Stimulated activated CD4-positive, alpha-beta T cell treated with anti-CD3 and anti-CD28 coated beads, Interleukin-4, amount 100 ng/mL, for 1 hour (primary cell): Measurements from ENCODE around the gene ZNF292.
"Not testable (repeated sequence)": the region's sequence is repeated elsewhere in the genome, so short reads cannot be mapped to it uniquely, and the experiment has no call there.

Experiments
- DNase-seq: peaks from one replicate; pipeline ENCODE4 v3.0.0-alpha.2; 2020

ZNF292 gene

DNA sequence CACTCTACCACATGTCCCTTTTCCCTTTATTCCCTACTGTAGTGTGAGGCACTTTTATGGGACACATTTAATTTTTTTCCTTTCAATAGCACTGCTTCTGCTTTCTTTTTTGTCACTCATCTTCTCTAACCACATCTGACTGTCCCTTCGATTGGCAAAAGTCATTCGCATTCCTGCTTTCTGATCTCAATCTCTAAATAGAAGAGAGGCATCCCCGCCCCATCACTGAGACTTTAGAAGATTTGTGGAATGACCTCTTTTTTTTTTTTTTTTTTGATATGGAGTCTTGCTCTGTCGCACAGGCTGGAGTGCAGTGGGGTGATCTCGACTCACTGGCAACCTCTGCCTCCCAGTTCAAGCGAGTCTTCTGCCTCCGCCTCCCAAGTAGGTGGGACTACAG is 9.1 kb downstream of the ZNF292 start:
- DNase-seq: no peak

DNA sequence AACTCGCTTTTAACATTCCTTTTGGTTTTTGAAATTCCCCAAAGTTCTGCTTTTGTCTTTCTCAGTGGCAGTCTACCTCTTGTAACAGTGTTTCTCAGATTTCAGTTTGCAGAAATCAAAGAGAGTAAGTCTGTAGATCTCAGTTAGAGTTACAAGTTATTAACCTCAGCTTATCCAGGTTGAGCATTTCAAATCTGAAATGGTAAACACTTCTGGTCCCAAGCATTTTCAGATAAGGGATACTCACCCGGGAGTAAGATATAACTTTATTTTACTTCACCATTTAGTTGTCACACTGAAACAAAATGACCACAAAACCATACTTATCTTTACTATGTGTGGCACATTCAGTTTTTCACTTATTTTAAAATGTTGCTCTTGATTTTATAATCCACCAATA is 9.8 kb downstream of the ZNF292 start:
- no peak for DNase-seq

DNA sequence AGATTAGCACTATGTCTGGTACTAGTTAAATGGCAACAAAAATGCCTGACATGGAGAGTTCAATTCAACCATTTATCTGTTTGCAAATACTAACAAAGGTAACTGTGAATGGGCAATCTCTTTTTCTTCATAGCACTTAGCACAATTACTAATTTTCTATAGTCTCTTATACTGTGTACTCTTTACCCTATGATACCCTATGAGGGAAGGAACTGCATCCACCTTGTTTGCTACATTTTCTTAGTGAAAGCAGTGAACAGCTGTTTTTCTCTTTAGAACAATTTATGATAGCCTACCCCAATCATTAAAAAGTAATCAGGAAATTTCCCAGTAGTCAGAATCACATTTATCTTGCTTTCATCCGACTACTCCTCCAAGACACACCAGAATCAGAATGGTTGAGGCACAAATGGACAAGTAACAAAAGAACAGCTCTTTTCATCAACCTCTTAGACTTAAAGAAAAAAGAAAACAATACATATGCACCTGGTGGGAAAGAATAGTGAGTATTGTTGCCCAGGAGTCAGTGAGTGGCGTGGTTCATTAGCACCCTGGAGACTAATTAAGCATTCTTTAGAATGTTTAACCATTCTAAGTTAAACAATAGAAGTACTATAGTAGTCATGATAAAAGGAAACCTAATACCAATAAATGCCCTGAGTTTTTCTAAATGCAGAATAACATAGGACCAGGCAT is 16.7 kb downstream of the ZNF292 start:
- DNase-seq: no peak

DNA sequence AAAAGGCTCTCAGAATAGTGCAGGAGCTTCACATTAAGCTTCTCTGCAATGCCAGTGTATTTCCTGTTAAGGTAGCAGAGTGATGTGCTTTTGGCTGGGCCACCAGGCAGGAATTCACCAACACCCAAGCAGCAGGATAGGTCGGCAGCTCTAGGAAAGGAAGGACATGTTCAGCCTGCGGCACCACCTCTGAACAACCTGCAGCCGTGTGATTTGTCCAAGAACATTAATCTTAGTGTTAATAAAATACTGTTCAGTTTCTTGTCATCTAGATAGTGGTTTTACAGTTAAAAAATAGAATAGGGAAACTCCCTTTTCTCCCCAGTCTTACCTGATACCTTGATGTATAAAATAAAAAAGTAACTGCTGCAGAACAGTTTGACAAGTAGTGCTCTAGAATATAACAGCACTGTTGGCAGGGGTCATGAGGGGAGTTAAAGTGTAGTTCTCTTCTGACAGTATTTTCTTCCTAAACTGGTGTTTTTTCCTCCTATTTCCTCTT is 18.8 kb downstream of the ZNF292 start:
- no peak for DNase-seq

DNA sequence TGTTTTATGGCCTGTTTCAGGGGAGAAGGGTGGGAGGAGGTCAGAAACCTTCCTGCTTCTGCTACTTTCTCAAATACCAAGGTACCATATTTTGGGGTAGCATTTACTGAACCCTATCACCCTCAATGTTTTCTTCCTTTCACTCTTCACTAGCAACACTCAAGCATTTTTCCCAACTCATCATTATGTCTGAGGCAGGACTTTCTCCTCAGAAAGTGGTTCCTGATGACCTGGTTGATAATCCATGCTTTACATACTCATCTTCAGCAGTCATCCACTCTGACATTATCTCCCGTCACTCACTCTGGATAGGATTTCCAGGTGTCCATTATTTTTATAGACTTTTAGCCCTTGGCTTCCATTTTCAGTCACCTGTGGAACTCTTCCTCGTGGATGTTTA is 21.1 kb downstream of the ZNF292 start:
- no peak for DNase-seq

DNA sequence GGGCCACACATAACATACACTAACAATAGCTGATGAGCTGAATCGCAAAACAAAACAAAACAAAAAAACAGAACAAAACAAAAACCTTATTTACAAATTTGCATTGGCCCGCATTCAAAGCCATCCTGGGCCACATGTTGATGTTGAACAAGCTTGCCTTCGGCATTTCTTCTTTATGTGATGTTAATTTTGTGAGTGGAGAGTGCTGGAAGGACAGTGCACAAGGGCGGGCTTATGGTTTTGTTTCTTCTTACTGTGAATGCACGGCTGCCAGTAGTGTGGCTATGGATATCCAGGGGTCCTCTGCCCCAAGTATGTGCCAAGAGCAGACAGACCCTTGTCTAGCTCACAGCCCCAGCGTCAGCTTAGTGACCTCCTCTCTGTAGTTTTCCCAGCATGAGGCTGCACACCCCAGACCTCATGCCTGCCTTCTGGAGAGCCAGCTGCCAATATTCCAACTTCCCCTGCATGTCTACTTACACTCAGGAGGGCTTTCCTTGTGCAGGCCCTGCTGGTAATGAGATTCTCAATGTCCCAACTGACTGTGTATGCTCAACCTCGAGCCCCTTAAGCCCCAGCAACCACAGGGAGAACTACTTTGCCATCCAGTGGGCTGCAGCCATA is 24.9 kb downstream of the ZNF292 start:
- no peak for DNase-seq

DNA sequence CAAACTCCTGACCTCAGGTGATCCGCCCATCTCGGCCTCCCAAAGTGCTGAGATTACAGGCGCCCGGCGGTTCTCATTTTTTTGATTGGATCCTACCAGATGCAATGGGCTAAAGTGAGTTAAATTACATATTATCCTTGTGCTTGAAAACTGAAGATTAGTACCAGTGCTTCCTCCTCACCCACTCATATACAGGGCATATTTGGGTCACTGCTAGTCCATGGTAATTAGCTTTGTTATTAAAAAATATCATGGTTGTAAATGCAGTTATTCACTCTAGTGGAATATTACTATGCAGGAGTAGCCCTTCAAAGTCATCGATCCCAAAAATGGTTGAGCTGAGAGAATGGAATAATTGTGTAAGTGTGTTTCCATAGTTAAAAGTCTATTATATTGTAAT is 26.5 kb downstream of the ZNF292 start:
- DNase-seq: no peak

DNA sequence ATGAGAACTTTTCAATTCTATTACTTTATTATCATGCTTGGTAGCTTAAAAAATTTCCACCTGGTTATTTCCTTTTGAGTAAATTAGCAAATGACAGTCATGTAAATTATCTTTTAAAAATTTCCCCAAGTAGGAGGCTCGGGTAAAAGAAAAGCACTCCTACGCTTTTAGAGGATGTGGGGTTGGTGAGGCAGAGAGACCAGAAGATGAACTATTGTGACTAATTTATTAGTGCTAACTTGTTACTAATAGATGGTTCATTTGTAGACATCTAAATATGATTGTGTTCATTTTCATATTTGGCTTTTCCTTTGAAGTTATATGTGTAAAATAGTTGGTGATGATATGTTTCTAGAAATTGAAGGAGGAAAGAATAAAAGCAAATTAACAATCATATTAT is 27.0 kb downstream of the ZNF292 start:
- no peak for DNase-seq

DNA sequence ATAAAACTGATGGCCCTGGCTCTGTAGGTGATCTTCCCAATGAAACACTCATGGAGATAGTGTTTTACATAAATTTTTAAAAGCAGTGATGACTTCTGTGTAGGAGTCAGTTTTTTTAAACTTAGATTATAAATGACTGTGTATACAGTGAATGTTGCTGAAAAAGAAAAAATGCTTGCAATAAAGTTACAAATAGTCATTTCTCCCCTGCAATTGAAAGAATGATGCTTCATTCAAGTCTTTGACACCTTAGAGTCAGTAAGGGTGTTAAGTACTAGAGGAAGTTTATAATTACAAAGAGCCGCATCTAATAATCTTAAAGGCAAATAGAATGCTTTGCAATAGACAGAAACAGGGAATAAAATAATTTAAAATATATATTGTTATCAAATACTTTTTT is 27.6 kb downstream of the ZNF292 start:
- no peak for DNase-seq

DNA sequence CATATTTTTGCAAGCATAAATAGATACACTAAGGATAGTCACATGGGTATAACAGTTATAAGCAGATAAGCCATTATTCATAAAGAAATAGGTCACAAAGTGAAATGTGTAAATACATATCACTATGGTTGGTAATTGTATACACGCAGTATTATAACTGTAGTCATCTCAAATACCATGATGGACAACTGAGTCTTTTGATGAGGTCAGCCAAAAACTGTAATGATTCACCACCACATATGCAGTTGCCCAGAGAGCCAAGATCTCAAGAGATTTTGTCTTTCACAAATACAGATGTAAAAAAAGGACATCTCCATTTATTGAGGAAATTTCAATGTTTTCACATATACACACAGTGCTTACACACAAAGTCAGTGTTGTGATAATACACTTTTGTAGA is 28.3 kb downstream of the ZNF292 start:
- DNase-seq: no peak

DNA sequence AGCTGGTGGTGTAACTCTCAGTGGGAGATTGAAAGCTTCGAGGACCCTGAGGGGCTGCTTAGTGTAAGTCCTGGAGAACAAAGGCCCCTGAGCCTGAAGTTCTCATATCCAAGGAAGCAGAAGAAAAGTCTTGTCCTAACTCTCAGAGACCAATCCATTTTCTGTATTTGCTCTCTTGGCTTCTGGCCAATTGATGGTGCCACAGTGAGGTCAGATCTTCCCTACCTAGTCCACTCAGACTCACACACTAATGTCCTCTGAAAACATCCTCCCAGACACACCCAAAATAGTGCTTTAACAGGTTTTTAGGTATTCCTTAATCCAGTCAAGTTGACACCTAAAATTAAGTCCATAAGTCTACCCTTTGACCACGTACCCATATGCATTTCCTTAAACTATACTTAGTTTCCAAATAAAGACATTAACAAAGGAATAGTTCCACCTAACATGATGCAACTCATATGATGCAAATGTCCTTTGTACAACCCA is 29.4 kb downstream of the ZNF292 start:
- DNase-seq: no peak

DNA sequence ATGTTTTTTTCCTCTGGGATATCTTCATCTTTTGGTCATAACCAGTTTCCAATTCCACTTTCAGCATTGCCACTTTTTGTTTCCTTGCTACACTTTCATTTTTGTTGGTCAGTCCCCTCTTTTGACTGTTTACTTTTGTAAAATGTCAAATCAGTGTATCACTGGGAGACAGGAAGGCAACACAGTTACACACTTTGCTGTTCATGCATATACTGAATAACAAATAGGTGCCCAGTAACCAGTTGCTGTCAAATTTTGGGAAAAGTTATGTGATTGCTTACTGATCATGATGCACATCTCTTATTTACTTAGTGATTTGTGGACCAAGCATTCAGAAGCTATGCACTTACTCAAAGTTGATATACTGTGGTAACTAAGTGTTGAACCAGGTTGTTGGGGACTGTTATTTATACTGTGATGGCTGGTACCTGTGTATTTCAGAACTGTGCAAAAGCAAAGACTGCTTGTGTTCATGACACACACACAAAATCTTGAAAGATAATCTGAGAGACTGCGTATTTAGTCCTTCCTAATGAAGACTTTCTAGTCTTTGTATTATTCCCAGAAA is 41.0 kb downstream of the ZNF292 start:
- no peak for DNase-seq

DNA sequence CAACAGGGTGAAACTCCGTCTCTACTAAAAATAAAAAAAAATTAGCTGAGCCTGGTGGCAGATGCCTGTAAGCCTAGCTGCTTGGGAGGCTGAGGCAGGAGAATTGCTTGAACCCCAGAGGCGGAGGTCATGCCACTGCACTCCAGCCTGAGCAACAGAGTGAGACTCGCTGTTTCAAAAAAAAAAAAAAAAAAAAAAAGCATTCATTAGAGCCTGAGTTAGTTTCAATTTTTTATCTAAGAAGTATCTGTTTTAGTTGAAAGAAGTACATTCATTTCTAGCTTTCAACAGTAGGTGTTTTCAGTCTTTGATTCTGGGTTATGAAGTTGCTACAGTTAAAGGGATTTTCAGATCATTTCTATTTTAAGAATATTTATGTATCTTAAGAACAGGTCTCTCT is 42.2 kb downstream of the ZNF292 start:
- peak; percentile 29 for DNase-seq

DNA sequence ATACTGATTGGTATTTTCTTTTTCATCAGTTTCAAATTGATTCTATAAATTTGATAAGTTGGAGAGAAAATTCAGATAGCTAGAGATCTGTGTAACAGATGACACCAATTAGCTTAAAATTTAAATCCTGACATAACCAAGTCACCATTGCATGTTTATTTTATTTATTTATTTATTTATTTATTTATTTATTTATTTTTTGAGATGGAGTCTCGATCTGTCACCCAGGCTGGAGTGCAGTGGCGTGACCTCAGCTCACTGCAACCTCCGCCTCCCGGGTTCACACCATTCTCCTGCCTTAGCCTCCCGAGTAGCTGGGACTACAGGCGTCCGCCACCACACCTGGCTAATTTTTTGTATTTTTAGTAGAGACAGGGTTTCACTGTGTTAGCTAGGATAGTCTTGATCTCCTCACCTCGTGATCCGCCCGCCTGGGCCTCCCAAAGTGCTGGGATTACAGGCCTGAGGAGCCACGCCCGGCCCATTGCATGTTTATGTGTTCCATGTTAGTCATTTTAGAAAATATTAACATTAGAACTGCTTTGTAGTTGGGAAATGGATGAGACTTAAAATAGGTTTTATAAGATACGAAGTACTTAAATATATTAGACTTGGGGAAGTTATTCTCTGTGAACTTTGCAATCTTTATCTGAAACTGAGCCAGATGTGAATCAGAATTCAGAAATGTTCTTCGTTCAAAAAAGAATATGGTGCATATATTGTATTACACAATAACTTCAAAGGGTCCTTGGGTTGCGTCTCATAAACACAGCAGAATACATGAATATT is 42.9 kb downstream of the ZNF292 start:
- not testable (repeated sequence) for DNase-seq

DNA sequence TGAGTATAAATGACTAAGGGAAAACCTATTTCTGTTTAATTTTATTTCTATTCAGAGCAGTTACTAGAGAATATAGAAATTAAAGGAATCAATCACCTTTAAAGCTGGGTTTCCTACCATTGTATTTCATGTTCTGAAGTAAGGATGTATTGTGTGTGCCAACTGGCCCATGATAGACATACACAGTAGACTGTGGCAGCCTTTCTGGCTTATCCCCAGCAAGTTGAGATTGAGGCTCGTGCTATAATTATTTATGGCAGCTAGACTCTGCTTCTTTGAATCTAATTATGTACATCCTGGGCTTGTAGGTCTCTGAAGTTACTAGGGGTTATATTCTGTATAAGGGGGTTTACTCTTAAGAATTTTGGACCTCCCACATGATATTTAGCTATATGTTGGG is 44.4 kb downstream of the ZNF292 start:
- no peak for DNase-seq

DNA sequence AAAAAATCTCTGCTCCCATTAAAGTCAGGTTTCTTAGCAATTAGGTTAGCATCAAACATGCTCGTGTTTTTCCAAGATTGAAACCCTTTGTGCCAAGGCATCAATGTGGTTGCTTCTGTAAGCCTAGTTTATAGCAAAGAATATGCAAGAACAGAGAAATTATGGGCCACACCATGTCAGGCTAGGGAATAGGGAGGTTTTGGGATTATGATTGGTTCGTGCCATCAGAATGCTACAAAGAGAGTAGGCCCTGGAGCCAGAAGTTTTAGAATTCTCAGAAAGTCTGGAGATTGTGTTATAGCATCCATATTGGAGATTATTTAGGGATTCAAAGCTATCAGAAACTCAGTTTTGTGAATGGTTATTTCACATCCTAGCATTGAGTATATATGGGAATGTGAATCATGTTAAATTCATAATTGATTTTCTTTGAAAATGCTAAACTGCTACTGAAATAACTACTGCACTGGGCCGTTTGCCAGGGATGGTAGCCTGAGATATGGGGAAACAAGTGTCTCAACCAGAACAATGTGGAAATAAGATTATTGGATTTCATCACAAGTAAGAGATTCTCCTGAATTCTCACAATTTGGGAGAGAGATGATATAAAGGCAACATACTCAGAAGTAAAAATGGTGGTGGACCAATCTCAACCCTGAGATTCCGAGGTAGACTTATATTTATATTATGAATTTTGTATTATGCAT is 45.3 kb downstream of the ZNF292 start:
- no peak for DNase-seq

DNA sequence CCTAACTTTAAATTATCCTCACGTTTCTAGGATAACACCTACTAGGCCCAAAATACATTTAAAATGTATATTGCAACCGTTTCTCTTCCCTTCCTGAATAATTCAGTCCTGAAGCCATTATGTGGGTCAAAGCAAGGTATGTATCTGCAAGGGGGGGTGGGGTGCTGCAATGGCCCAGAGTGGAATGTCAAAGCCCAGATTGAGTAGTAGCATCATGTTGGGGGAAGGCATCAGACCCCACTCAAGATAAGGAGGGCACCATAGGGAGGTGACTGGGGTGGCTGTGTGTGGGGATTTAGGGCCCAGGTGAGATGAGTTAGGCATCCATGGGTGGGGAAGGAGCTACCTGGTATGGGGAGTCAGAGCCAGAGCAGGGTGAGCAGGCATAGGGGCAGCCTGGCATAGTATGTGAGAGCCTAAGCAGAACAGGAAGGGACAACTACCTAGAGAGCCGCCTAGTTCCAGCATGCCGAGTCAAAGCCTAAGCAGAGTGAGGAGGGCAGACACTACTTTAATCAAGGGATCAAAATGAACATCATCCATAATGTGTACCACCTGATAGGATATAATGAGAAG is 48.2 kb downstream of the ZNF292 start:
- no peak for DNase-seq

DNA sequence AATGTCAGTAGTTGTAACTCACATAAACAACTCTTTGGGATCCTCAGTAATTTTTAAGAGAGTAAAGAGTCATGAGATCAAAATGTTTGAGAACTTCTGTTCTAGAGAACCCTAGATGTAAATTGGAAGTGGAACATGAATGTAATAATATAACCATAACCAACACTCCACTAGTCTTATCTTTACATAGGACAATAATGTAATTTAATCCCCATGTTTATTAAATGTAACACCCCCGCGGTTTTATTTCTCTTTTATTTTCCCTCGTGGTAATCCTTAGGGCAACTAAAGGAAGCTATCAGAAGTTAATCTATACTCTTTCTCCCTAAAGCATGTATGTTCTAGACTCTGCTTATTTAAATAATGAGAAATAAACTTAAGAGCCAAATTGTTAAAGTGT is 54.4 kb downstream of the ZNF292 start:
- no peak for DNase-seq

DNA sequence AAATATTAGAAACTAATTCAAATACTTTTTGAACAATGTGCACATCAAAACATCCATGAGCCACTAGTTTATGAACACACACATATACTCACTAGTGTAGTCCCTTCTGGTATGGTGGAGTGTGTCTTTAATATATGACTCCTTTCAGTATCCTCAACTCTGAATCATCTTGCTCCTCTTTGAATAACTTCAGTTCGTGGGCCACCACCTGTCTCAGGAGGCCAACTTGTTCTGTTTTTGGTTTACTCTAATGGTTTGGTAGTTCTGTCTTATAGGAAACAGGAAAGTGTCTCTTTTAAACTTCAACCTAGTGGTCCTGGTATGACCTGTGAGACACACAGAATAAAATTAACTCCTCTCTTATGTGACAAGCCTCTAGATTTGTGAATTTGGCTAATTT is 55.6 kb downstream of the ZNF292 start:
- peak; percentile 24 for DNase-seq

DNA sequence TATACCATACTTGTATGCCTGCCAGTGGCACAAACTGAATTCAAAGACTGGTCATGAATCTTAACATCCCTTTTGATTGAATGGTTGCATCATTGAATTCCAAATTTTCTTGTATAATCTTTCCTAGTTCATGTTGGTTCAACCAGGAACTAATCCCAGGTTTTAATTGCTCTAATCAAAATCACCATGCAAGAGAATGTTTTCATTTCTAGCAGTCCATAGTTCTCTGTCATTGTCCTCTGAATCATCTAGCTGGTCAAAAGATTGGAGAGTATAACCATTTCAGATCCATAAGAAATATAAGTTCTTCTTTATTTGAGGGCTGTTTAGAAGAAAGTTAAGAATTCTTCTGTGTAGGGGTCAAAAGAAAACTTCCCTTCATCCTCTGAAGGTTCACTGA is 57.2 kb downstream of the ZNF292 start:
- DNase-seq: no peak

DNA sequence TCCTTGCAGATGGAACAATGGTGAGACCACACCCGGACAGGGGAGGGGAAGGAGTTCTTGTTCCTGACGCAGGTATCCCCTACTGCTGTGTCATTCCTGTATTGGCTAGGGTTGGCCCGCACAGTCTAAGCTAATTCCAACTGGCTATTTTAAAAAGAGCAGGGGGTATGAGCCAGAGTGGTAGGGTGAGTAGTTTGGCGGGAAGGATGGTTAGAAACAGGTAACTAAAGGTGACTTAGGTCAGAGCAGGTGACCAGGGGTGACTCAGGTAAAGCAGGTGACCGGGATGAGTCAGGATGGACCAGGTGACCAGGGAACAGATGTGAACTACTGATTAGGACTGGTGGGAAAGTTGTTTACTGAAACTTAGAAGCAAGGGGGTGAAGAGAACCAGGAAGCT is 58.0 kb downstream of the ZNF292 start:
- DNase-seq: no peak

DNA sequence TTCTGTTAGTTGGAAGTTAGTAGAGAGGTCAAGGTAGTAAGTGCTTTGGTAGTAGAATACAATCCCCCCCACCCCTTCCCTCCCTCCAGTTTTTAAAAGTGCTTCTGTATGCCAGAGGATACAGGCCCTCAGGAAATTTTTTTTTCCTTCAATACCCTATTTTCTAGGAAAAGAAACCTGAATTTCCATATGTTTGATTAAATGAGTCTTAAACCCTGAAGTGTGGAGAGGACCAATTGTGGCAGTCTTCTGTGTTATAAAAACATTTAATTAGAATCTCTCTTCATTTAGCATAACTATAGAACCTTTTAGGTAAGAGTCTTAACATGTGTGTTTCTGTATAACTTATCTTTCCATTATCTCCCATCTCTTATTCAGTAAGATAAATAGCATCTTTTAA is 59.5 kb downstream of the ZNF292 start:
- no peak for DNase-seq

DNA sequence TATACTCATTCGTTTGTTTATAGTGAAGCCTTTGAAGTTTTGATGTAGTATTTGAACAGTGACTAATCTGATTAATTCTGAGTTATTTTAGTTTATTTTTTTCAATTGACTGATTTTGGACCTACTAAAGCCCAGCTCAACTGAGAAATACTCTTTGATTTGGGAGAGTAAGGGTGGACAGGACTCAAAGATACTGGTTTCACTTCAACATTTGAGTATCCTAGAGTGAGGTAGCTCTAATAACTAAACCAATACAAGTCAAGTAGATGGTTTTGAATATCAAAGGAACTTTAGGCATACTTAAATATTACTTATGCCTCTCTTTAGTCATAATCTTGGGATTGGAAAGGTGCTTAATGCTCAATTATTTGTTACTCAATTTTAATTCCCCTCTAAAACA is 65.6 kb downstream of the ZNF292 start:
- no peak for DNase-seq
